CMK (cell line): ENCODE measurements around the gene LPGAT1.
"Not testable (repeated sequence)": the region's sequence is repeated elsewhere in the genome, so short reads cannot be mapped to it uniquely, and the experiment has no call there.

Source experiments
- DNase-seq: peaks from one replicate; pipeline ENCODE4 v3.0.0-alpha.2; 2010; ENCODE audit warnings: low read depth

The LPGAT1 gene

DNA sequence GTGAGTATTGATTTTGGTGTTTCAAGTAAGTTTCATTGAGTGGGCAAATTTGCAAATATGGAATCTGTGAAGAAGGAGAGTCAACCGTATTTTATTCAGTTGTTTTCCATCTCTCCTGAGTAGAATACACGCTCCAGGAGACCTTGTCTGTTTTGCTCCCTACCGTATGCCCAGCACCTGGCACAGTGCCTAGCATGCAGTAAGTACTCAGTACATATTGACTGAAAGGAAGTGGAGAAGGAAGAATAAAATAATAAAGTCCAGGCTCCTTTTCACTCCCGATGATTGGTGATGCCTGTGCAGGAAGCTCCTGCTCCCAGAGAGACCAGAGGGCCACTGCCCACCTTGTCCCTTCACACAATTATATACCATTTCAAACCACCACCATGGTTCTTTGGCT is 95.8 kb downstream of the LPGAT1 start:
- DNase-seq, result no peak

DNA sequence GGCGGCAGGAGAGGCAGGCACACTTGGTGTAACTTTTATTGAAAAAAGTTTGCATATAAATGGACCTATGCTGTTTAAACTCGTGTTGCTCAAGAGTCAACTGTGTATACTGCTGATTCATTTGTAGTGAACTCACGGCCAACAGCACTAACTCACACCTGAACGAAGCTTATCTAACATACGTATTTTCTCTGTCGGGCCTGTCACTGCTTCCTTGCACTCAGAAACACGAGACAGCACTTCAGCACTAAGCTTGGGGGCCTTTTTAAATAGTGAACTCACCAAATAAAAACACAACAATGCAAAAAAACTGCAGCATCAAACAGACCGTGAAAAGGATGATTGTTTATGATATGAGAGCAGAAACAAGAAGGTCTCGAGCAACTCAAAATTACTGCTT is 96.2 kb downstream of the LPGAT1 start:
- no peak for DNase-seq

DNA sequence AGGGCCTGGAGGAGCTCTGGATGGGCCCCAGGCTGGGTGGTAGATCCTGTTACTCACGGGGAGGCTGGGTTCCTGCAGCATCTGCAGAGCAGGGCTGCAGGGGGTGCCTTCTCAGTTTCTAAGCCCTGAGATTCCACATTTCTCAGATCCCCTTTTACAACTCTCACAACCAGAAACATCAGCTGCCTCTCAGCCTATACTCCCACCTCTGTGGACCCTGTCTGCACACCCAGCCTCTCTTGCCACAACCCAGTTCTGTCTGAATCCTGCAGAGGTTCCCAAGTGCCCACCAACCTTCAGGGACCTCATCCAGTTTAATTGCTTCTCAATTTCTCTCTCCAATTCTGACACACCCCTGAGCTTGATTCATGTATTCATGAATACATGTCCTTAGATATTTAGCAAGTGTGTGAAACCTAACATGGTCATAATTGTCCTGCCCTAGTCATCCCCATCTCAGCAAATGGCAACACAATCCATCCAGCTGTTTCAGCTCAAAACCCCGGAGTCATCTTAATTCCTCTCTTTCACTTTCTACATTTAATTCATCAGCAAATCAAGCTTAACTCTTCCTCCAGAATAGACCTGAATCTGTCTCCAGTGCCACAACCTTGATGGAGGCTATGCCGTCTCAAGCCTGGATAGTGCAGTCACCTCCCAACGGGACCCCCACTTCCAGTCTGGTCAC is 98.1 kb downstream of the LPGAT1 start:
- no peak for DNase-seq

DNA sequence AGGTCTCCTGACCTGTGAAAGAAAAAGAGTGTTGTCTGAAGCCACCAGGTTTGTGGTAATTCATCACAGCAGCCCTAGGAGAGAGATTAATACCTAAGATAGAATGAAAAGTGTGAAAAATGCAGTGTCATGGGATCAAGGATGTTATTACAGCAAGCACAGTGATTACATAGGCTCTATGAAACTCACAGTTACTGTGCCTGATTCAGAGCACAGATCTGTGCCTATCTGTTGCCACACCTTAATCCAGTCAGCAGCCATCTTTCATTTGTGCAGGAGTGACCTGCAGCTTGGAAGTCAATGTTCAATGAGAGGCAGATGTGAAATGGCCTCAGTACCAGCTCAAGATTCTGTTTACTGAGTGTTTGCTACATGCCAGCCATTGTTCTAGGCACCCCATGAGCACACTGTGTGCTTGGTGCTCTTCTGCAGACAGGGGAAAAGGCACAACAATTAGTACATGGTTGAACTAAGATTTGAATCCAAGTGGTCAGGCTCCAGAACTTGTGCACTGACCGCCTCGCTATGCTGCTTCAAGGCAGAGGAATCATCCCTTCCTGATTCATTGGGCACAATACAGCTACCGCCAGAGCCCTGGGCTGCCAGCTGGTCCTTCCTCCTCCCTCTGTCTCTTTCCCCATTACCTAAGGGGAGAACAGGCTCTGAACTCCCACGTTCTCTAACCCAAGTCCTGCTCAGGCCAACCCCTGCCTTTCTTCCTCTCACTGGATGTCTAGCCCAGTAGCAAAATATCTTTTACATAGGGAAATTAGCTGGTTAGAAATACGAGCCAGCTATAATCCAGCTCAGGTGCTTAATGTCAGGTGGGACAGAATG is 98.9 kb downstream of the LPGAT1 start:
- DNase-seq, result no peak

DNA sequence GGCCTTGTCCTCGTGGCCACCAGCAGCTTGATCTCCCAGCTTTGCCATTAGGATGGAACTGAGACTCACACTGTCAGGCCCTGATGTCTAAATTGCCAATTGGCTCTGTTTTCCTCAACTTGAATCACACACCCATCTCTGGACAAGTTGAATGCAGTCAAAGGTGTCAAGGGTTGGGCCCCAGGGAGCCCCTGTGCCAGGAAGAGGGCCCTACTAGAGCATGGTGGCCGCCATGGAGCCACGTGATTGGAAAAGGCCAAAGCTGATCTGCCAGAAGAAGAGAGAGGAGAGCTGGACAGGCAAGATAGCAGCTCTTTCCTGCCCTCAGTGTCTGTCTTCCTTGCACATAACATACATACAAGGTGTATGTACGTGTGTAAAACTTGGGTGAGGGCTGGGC is 100.2 kb downstream of the LPGAT1 start:
- no peak for DNase-seq

DNA sequence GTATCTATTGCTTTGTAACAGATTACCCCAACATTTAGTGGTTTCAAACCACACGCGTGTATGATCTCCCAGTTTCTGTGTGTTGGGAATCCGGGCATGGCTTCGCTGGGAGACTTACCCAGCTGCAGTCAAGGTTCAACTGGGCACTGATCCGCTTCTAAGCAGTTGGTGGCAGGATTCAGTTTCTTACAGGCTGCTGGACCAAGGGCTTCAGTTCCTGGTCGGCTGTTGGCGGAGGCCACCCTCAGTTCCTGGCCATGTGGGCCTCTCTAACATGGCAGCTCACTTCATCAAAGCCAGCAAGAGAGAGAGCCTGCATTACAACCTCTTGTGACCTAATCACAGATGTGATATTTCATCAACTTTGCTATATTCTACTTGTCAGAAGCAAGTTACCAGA is 101.3 kb downstream of the LPGAT1 start:
- no peak for DNase-seq

DNA sequence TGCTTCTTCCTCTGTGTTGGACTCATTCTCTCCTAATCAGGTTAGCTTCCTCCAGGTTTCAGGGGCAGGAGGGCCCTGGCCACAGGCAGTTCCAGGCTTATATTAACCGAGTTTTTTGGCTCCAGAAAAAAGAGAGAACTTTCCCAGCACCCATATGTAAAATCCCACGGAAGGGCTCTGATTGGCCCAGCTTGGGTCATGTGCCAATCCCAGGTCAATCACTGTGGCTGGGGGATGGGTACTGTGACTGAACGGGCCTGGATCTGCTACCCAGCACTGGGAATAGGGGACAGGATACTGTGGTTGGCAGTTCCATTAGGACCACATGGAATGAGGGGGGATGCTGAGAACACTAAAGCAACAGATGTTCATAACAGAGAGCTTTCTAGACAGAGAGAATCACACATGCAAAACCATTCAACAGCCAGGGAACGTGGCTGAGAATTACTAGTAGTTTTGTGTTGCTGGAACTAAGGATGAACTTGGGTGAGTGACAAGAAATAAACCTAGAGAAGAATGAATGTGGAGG is 104.0 kb downstream of the LPGAT1 start:
- no peak for DNase-seq

DNA sequence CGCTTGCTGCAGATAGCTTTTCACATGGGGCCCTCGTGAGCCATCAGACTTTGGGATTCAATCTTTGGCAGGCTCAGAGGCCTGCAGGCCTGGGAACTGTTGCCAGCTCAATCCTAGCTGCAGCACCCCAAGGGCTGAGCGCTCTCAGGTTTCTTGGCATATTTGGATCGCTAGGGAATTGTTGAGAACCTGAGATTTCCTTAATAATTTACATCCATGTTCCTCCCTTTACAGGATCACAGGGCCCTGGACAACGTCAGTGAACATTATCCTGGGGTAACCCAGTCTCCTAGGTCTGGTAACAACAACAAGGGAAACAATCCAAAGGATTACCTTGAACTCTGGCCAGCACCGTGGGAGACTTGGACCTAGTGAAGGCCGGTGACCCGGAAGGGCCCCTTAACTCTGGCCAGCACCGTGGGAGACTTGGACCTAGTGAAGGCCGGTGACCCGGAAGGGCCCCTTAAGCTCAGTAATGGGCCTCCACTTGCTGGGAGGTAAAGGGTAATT is 105.8 kb downstream of the LPGAT1 start:
- no peak for DNase-seq

DNA sequence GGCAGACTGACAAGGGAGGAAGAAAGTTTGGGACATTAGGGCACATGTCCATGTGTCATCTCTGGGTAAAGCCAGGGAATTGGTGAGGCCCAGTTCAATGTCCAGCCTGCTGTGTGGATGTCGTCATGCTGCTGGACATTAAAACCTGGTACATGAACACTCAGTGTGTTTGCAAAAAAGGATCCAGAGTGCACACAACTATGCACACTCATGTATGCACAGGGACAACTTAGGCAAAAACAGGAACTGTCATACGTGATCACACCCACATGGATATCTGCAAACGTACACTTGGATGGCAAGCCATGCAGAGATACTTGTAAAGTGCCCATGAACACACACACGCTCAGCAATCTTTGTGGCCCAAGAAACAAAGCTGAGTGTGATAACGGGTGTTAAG is 107.3 kb downstream of the LPGAT1 start:
- DNase-seq, result no peak

DNA sequence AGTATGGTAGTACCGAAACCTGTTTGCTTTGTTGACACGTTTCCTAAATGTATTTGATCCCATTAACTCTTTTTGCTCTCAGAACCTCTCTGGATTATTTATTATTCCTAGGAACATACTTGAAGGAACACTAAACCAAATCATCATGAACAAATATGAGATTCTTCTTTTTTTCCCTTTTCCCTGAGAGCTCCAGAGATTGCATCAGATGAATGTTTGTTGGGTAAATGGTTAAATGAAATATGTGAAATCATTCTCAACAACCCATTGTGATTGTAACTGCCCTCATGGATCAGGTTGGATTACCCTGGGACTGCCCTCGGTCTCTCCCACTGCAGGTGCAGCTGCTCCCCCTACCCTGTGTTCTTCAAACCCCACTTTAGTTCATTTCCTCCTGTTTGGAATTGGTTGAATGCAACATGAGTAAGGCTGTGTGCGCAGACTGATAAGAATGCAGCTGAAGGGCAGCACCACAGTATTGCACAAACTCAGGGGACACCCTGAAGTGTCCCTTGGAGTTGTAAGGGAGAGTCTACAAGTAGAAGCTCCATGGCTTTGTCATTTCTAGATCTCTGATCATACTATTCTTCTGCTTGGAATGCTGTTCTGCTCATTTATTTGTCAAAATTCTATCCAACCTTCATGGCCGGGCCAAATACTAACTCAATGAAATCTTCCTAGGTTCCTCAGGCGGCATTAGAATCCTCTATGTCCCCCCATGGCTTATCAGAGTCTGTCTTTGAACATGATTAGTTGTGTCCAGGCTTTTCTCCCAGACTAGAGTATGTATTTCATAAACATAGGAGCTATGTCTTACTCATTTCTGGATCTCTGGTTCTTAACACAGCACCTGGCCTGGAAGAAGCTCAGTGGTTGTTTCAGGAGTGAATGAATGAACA is 108.0 kb downstream of the LPGAT1 start:
- DNase-seq, result no peak

DNA sequence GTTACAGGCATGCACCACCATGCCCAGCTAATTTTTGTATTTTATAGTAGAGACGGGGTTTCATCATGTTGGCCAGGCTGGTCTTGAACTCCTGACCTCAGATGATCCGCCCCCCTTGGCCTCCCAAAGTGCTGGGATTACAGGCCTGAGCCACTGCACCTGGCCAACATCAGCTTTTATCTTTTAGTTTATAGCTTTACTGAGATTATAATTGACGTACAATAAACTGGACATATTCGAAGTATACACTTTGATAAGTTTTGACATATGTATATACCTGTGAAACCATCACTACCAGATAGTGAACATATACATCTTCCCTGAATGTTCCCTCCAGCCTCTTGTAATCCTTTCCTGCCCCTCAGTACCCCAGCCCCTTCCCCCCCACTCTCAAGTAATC is 114.0 kb downstream of the LPGAT1 start:
- not testable (repeated sequence) for DNase-seq

DNA sequence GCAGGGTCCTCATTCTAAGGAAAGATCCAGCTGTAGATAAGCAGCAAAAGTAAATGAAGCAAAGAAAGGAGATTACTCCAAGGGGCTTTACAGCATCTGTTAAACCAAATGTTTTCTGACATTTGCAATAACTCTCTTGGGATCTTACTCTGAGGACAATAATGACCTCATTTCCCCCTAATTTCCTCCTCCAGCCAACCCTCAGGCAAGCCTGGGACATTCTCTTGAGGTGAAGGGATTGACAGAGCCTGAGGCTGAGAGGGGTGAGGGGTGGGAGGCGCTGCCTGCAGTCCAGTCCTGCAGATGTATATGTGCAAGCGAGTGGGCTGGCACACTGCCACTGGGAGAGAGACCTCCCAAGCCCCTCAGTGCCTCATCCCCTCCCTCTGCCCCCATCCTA is 114.6 kb downstream of the LPGAT1 start:
- no peak for DNase-seq

DNA sequence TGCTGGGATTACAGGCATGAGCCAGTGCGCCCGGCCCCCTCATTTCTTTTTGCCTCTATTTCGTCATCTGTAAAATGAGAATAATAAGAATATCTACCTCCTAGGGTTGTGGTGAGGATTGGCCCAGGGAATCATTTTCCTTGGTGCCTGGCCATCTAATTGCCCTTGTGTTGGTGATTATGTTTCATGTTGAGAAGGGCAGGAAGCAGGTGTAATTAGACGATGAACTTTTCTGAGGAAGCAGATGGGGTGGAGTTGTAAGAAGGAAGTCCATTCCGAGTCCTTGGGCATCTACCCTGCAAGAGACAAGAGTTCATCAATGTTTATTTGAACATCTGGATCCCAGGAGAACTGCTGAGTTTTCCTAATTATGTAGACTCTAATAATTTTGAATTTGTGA is 116.4 kb downstream of the LPGAT1 start:
- peak; percentile 39 for DNase-seq

DNA sequence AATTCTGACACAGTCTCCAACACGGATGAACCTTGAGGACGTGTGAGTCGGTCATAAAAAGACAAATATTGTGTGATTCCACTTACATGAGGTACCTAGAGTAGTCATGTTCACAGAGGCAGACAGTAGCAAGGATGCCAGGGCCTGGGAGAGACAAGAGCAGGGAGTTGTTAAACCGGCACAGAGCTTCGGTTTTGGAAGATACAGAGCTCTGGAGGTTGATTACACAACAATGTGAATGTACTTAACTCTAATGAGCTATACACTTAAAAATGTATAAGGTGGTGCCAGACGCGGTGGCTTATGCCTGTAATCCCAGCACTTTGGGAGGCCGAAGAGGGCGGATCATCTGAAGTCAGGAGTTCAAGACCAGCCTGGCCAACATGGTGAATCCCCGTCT is 117.3 kb downstream of the LPGAT1 start:
- no peak for DNase-seq

DNA sequence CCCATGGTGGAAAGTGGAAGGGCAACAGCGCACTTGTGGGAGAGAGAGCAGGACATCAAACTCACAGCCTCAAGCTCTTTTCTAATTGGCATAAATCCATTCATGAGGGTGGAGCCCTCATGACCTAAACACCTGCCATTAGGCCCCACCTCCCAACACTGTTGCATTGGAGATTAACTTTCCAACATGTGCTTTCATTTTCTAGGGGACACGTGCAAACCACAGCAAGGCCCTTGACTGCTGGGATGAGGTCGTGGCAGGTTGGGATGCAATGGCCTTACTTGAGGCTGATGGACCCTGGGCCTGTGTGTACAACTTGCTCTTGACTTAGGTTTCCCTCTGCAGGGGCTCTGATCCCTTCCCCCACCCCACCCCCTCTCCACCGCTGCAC is 119.3 kb downstream of the LPGAT1 start:
- DNase-seq, result no peak

DNA sequence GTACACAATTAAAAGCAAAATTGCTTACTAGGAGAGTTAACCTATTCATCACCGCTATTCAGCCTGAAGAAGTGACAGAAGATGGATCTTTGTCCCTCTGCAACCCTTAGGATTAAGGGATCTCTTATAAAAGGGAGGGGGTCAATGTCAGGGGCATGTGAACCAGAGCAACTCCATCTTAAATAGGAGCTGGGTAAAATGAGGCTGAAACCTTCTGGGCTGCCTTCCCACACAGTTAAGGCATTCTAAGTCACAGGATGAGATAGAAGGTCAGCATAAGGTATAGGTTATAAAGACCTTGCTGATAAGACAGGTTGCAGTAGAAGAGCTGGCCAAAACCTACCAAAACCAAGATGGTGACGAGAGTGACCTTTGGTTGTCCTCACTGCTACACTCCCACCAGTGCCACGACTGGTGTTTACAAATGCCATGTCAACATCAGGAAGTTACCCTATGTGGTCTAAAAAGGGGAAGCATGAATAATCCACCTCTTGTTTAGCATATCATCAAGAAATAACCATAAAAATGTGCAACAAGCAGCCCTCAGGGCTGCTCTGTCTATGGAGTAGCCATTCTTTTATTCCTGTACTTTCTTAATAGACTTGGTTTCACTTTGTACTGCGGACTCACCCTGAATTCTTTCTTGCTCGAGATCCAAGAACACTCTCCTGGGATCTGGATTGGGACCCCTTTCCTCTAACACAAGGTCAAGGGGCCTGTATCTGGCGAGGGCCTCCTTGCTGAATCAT is 119.8 kb downstream of the LPGAT1 start:
- DNase-seq, result no peak

DNA sequence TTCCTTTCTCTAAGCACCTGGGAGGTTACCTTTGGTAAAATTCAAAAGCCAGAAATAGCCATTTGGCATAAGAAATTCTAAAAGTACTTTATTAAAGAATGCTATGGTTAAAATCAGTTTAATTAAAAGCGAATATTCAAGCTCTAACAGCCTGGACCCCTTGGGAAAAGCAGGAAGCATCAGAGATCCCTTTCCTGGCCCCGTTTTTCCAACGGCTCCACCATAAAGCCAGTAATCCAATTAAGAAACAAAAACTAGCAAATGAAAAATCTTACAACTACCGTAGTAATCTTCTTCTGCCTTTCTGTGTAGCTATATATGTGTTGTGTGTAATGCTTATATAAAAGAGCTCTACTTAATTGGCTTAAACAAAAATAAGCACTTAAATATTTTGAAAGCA is 121.6 kb downstream of the LPGAT1 start:
- no peak for DNase-seq

DNA sequence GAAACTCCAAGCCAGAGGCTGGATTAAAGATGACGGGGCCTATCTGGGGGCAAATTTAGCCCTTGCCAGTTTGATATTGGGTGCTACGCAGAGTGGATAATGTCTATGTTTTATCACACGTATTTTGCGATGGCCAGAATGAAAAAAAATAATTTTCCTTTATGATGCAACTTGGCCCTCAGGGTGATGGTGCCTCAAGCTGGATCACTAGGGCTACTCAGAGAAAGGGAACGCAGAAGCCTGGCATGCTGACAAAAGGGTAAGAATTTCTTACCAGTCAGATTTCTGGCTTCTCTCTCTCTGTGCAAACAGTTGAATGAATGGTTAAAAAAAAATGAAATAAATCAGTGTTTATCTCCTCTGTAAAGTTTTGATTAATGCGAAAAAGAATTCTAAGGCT is 122.6 kb downstream of the LPGAT1 start:
- no peak for DNase-seq

DNA sequence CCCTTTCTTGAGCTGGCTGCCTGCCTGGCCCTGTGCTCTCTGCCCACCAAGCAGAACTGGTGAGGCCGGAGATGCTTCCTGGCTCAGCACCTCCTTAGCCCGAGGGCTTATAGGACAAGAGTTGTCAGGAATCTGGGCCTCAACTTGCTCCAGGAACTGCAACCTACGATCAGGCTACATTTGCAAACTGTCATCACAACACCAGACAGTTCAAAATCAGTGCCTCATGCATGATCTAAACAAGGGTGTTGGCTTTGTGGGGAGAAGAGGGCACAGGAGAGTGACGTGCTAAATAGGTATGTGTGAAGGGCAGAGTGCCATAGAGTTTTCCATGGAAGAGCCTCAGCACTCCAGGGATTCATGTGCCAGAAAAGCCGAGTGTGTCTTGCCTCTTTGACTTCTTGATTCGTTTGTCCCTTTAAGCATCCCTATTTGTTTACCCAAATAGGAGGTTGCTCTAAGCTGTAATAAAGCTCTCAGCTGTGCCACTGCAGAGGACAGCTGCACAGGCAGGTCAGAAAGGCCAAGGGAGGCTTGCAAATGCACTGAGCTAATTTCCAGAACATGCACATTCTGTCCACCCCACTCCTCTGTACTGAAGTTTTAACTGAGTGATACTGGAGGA is 125.0 kb downstream of the LPGAT1 start:
- no peak for DNase-seq

DNA sequence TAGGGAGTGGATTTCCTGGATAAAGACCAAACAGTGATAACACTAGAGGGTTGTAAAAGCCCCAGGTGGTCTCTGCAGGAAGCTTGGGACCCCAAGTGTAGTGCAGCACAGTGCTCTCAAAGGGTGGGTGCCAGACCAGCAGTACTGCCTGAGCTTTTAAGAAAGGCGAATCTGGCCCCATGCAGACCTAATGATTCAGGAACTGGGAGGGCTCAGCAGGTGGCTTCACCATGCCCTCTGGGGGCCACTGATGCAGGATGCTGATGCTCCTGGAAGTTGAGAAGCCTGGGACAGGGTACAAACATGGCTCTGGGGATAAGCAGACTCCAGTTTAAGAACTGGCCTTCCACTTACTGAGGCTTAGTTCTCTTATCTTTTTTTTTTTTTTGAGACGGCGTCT is 126.0 kb downstream of the LPGAT1 start:
- no peak for DNase-seq
